ENCODE measurements around the gene DSCAM.

DNA sequence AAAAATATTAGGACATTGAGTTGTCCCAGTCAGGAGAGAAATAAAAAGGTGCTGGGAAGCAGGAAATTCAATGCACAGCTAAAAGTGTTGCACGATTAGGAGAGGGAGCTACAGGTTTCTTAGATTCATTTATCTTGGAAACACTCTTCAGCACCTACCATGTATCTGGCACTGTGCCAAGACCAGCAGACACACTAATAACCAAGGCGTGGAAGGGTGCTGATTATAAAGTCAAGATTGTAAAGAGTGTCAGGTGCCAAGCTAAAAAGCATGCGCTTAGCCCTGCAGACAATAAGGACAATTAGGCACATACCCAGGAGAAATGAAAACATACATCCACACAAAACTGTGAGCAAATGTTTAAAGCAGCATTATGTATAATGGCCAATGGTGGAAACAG lies 129.9 kb downstream of the DSCAM start:
- no peak for TF ChIP-seq POLR2A (IDR thresholded peaks at IDR 0.05)
- TF ChIP-seq, protein P1, sequence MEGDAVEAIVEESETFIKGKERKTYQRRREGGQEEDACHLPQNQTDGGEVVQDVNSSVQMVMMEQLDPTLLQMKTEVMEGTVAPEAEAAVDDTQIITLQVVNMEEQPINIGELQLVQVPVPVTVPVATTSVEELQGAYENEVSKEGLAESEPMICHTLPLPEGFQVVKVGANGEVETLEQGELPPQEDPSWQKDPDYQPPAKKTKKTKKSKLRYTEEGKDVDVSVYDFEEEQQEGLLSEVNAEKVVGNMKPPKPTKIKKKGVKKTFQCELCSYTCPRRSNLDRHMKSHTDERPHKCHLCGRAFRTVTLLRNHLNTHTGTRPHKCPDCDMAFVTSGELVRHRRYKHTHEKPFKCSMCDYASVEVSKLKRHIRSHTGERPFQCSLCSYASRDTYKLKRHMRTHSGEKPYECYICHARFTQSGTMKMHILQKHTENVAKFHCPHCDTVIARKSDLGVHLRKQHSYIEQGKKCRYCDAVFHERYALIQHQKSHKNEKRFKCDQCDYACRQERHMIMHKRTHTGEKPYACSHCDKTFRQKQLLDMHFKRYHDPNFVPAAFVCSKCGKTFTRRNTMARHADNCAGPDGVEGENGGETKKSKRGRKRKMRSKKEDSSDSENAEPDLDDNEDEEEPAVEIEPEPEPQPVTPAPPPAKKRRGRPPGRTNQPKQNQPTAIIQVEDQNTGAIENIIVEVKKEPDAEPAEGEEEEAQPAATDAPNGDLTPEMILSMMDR (IDR thresholded peaks at IDR 0.05): no peak
